GM12875 (cell line): ENCODE results near the gene AP3B1.

Experiments used
- H3K4me3 ChIP-seq: one replicate; pipeline ENCODE4 v1.5.1; 2011; ENCODE audit warnings: low read depth, low read length, control low read depth
- TF ChIP-seq, protein P1 (sequence below): IDR thresholded peaks from 2 replicates; pipeline ENCODE4 v1.5.1; 2011; ENCODE audit warnings: low read depth, mild to moderate bottlenecking, control low read depth, inconsistent platforms, low read length, moderate library complexity, borderline replicate concordance; ENCODE audit not compliant: insufficient read depth

AP3B1 gene

GRCh38 chr5:78289911-78290310 is 4.6 kb downstream of the AP3B1 start:
- TF ChIP-seq, protein P1, sequence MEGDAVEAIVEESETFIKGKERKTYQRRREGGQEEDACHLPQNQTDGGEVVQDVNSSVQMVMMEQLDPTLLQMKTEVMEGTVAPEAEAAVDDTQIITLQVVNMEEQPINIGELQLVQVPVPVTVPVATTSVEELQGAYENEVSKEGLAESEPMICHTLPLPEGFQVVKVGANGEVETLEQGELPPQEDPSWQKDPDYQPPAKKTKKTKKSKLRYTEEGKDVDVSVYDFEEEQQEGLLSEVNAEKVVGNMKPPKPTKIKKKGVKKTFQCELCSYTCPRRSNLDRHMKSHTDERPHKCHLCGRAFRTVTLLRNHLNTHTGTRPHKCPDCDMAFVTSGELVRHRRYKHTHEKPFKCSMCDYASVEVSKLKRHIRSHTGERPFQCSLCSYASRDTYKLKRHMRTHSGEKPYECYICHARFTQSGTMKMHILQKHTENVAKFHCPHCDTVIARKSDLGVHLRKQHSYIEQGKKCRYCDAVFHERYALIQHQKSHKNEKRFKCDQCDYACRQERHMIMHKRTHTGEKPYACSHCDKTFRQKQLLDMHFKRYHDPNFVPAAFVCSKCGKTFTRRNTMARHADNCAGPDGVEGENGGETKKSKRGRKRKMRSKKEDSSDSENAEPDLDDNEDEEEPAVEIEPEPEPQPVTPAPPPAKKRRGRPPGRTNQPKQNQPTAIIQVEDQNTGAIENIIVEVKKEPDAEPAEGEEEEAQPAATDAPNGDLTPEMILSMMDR: no peak
- H3K4me3 ChIP-seq: no peak overlapping the region

DNA sequence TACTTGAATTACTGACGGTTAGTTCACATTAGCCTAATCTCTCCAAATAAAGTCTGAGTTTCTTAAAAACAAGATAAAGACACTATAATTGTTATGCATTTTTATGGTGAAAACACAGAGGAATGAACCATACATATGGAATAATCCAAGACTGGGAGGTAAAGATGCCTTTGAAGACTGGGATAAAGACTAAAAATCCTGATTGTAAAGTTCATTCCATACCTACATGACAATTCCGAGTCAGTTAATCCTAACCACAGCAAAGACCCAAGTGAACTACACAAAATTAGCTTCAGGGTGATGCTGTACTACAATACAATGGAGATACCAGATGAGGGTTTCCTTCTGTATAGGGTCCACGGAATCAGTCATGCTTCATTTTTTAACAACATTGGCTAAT is 6.3 kb downstream of the AP3B1 start:
- H3K4me3 ChIP-seq: no peak overlapping the region
- TF ChIP-seq, protein P1: no peak

- H3K4me3 ChIP-seq: no peak overlapping the region
- TF ChIP-seq, protein P1: no peak
Observed at GRCh38 chr5:78287833-78288232, 6.7 kb downstream of the AP3B1 start.

GRCh38 chr5:78287169-78287568 is 7.3 kb downstream of the AP3B1 start:
- TF ChIP-seq, protein P1: no peak

GRCh38 chr5:78286290-78286689 is 8.2 kb downstream of the AP3B1 start:
- H3K4me3 ChIP-seq: no peak overlapping the region
- TF ChIP-seq, protein P1: no peak

More at GRCh38 chr5:78287169-78287568, 7.3 kb downstream of the AP3B1 start:
- no peak overlapping the region for H3K4me3 ChIP-seq

GRCh38 chr5:78283802-78284201 is 10.7 kb downstream of the AP3B1 start:
- TF ChIP-seq, protein P1: no peak
- H3K4me3 ChIP-seq: no peak overlapping the region

DNA sequence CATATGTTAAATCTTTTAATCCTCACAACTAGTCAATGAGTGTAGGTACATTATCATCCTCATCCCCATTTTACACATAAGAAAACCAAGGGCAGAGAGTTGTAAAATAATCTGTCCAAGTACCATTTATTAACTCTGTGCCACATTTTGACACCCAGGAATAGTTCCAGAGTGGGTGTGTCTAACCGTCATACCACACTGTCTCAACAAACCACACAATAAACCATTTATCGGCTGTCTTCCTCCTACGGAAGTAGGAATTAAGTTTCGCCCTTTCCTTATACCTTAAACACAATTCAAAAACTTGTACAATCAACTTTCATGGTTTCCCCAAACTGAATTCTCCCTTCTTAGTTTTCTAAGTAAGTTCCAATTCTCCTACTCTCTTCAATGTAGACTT is 11.4 kb downstream of the AP3B1 start:
- no peak overlapping the region for H3K4me3 ChIP-seq
- TF ChIP-seq, protein P1: no peak
